ENCODE results near the gene SCARB1. TPM values are rescaled to one million over a fixed set of nuclear protein-coding genes. Genes with fewer than 3 reads are reported as not detected.

The SCARB1 gene
- total RNA-seq, 4 donors from 2014 or later: 15.3 to 55.3 (median 29.7) TPM

GRCh38 chr12:124872068-124872719 is 8.5 kb upstream of the SCARB1 start:
- 68 to 71% methylated on average over 11 of the region's 11 CpGs for WGBS, 2 donors
- TF ChIP-seq CTCF (IDR thresholded peaks at IDR 0.05) (no peak), EP300 (IDR thresholded peaks at IDR 0.05) (no peak), POLR2A (IDR thresholded peaks at IDR 0.05) (no peak)
- H3K4me1 ChIP-seq: no peaks in the 10 kb centered on the region
- no peaks in the 10 kb centered on the region for H3K27me3 ChIP-seq
- no peaks in the 10 kb centered on the region for H3K9me3 ChIP-seq
- no peak for DNase-seq (ENCODE audit: low spot score in 2 of 2)
- H3K27ac ChIP-seq: no peak overlapping the region
- H3K36me3 ChIP-seq: no peaks in the 10 kb centered on the region
- no peak overlapping the region for H3K4me3 ChIP-seq

GRCh38 chr12:124871297-124871696 is 7.6 kb upstream of the SCARB1 start:
- no peak for DNase-seq (ENCODE audit: low spot score in 2 of 2)
- H3K27ac ChIP-seq: no peak overlapping the region
- H3K27me3 ChIP-seq: no peaks in the 10 kb centered on the region
- 91 to 92% methylated on average over 4 of the region's 4 CpGs for WGBS, 2 donors
- H3K4me3 ChIP-seq: no peak overlapping the region
- no peak for TF ChIP-seq EP300 (IDR thresholded peaks at IDR 0.05)
- no peaks in the 10 kb centered on the region for H3K9me3 ChIP-seq
- H3K36me3 ChIP-seq: no peaks in the 10 kb centered on the region
- no peaks in the 10 kb centered on the region for H3K4me1 ChIP-seq

- 89 to 93% methylated on average over 4 of the region's 4 CpGs for WGBS, 2 donors
- DNase-seq (ENCODE audit: low spot score in 2 of 2): no peak
These were observed 6.9 kb upstream of the SCARB1 start for GRCh38 chr12:124870515-124870914.

GRCh38 chr12:124869059-124869665 is 5.5 kb upstream of the SCARB1 start:
- Histone ChIP-seq H3K4me3 (peak overlapping the region in 1 of 4 donors; percentile 15), H3K4me1 (peaks cover 0 to 4% (median 0%) of the 10 kb centered on the region in 4 donors), H3K27me3 (no peaks in the 10 kb centered on the region), H3K9me3 (no peaks in the 10 kb centered on the region), H3K27ac (peak overlapping the region in 3 of 4 donors; percentile 34 to 61 (median 55)), H3K36me3 (no peaks in the 10 kb centered on the region)
- 67 to 70% methylated on average over 17 of the region's 17 CpGs for WGBS, 2 donors
- TF ChIP-seq POLR2A (IDR thresholded peaks at IDR 0.05): no peak
- TF ChIP-seq EP300 (IDR thresholded peaks at IDR 0.05): peak in 1 of 2 donors; percentile 59
- no peak for TF ChIP-seq CTCF (IDR thresholded peaks at IDR 0.05)
- DNase-seq (ENCODE audit: low spot score in 2 of 2): no peak

More at GRCh38 chr12:124870515-124870914, 6.9 kb upstream of the SCARB1 start:
- no peak overlapping the region for H3K27ac ChIP-seq
- TF ChIP-seq POLR2A (IDR thresholded peaks at IDR 0.05) (no peak), EP300 (IDR thresholded peaks at IDR 0.05) (no peak), CTCF (IDR thresholded peaks at IDR 0.05) (no peak)
- no peaks in the 10 kb centered on the region for H3K36me3 ChIP-seq
- H3K4me1 ChIP-seq: no peaks in the 10 kb centered on the region
- H3K9me3 ChIP-seq: no peaks in the 10 kb centered on the region
- no peak overlapping the region for H3K4me3 ChIP-seq
- no peaks in the 10 kb centered on the region for H3K27me3 ChIP-seq

- no peaks in the 10 kb centered on the region for H3K36me3 ChIP-seq
- TF ChIP-seq CTCF (IDR thresholded peaks at IDR 0.05): no peak
- no peak for TF ChIP-seq POLR2A (IDR thresholded peaks at IDR 0.05)
- no peak for TF ChIP-seq EP300 (IDR thresholded peaks at IDR 0.05)
- DNase-seq (ENCODE audit: low spot score in 2 of 2): no peak
- peak overlapping the region in 1 of 4 donors; percentile 15 for H3K4me3 ChIP-seq
- peaks cover 0 to 7% (median 0%) of the 10 kb centered on the region in 4 donors for H3K4me1 ChIP-seq
- H3K27ac ChIP-seq: peak overlapping the region in 3 of 4 donors; percentile 34 to 61 (median 55)
- no peaks in the 10 kb centered on the region for H3K27me3 ChIP-seq
- H3K9me3 ChIP-seq: no peaks in the 10 kb centered on the region
- 69 to 71% methylated on average over 11 of the region's 11 CpGs for WGBS, 2 donors
These were observed 4.8 kb upstream of the SCARB1 start for GRCh38 chr12:124868252-124869058.

All from tibial nerve (tissue), 4 donors.